CD4-positive, alpha-beta T cell (primary cell): Measurements from ENCODE around the gene EPHX1. TPM values are rescaled to one million over a fixed set of nuclear protein-coding genes. Genes with fewer than 3 reads are reported as not detected.
A peak's percentile ranks its signal among the peaks of the same experiment; 100 is the strongest.
"Not testable (repeated sequence)": the region's sequence is repeated elsewhere in the genome, so short reads cannot be mapped to it uniquely, and the experiment has no call there.

ENCODE experiments used
- ATAC-seq: fragments of 200-7000 bp; cut with Tn5 transposase; one replicate; pipeline ENCODE4 v1.10.0; 2022; ENCODE audit warnings: mild to moderate bottlenecking; ENCODE audit not compliant: poor library complexity
- CTCF ChIA-PET: fragments of 350-600 bp; sonication (Branson Sonifier 250); formaldehyde crosslinking; loops from one replicate; lab custom pipeline; 2021; ENCODE audit warnings: antibody characterized with exemption, inconsistent platforms; lab: Charles Lee
- POLR2A ChIA-PET: fragments of 350-600 bp; sonication (Branson Sonifier 250); formaldehyde crosslinking; loops from one replicate; lab custom pipeline; 2021; ENCODE audit warnings: antibody characterized with exemption, inconsistent platforms; lab: Charles Lee
- DNase-seq, 14 experiments: peaks; one replicate each; pipeline ENCODE4 v3.0.0-alpha.2; 2013 to 2020; ENCODE audit warnings: mixed read lengths in 2 of 14
- H3K27ac ChIP-seq, 2 donors: one replicate each; pipeline versions ENCODE4 v1.5.1 to v1.7.0; 2013; ENCODE audit warnings: low read length in 2 of 2, low read depth in 1 of 2, mild to moderate bottlenecking in 1 of 2
- H3K27me3 ChIP-seq, 2 experiments: 1 replicate in 1 of 2; 2 replicates in 1 of 2; pipeline versions ENCODE4 v1.6.1 to v1.7.0; 2013; ENCODE audit warnings: low read length in 2 of 2, control low read depth in 1 of 2, mild to moderate bottlenecking in 1 of 2, moderate library complexity in 1 of 2; ENCODE audit not compliant: insufficient read depth in 2 of 2, control insufficient read depth in 1 of 2
- H3K36me3 ChIP-seq: one replicate; pipeline ENCODE4 v1.6.1; 2013; ENCODE audit warnings: low read length, control low read depth; ENCODE audit not compliant: insufficient read depth
- H3K4me1 ChIP-seq: one replicate; pipeline ENCODE4 v1.6.1; 2013; ENCODE audit warnings: low read length, control low read depth; ENCODE audit not compliant: insufficient read depth
- H3K4me3 ChIP-seq: one replicate; pipeline ENCODE4 v1.5.1; 2013; ENCODE audit warnings: mild to moderate bottlenecking, low read length, moderate library complexity
- H3K9me3 ChIP-seq, 2 experiments: 1 replicate in 1 of 2; 2 replicates in 1 of 2; pipeline versions ENCODE4 v1.6.1 to v1.7.0; 2013; ENCODE audit warnings: low read length in 2 of 2, mild to moderate bottlenecking in 2 of 2, control low read depth in 1 of 2, moderate library complexity in 1 of 2; ENCODE audit not compliant: control insufficient read depth in 1 of 2, insufficient read depth in 1 of 2
- H3K27ac Mint-ChIP-seq: one replicate; pipeline ENCODE4 v1.8.0; 2020; ENCODE audit warnings: mixed read lengths
- H3K27me3 Mint-ChIP-seq: one replicate; pipeline ENCODE4 v1.8.0; 2021; ENCODE audit warnings: mixed read lengths
- H3K36me3 Mint-ChIP-seq: one replicate; pipeline ENCODE4 v1.8.0; 2021; ENCODE audit warnings: low read depth, mixed read lengths
- H3K4me1 Mint-ChIP-seq: one replicate; pipeline ENCODE4 v1.8.0; 2021; ENCODE audit warnings: low read depth, mixed read lengths
- H3K4me3 Mint-ChIP-seq: one replicate; pipeline ENCODE4 v1.8.0; 2020; ENCODE audit warnings: mild to moderate bottlenecking, mixed read lengths
- H3K9me3 Mint-ChIP-seq: one replicate; pipeline ENCODE4 v1.8.0; 2020; ENCODE audit warnings: mixed read lengths
- intact Hi-C, 2 experiments: fragments of 100-400 bp; cut with DNase I in 1 of 2; cut with micrococcal nuclease in 1 of 2; formaldehyde crosslinking; loops; one replicate each; pipeline versions ENCODE4 v1.15.1 to v1.9.0; 2023 to 2025; cut with DNase I, micrococcal nuclease
- total RNA-seq, 174 experiments: library from RNA in 2 of 174; stranded (reverse) in 2 of 174; gene quantifications; one replicate each; pipeline ENCODE4 v1.2.3 and lab custom pipeline; 2021 to 2026
- TF ChIP-seq, protein P1 (sequence below): fragments of 200-600 bp; IDR thresholded peaks from one replicate; pipeline ENCODE4 v1.8.0; 2022; ENCODE audit warnings: antibody characterized with exemption, mild to moderate bottlenecking

The EPHX1 gene
- total RNA-seq, 2 experiments from 2014 or later = 0.34 to 0.47 TPM

DNA sequence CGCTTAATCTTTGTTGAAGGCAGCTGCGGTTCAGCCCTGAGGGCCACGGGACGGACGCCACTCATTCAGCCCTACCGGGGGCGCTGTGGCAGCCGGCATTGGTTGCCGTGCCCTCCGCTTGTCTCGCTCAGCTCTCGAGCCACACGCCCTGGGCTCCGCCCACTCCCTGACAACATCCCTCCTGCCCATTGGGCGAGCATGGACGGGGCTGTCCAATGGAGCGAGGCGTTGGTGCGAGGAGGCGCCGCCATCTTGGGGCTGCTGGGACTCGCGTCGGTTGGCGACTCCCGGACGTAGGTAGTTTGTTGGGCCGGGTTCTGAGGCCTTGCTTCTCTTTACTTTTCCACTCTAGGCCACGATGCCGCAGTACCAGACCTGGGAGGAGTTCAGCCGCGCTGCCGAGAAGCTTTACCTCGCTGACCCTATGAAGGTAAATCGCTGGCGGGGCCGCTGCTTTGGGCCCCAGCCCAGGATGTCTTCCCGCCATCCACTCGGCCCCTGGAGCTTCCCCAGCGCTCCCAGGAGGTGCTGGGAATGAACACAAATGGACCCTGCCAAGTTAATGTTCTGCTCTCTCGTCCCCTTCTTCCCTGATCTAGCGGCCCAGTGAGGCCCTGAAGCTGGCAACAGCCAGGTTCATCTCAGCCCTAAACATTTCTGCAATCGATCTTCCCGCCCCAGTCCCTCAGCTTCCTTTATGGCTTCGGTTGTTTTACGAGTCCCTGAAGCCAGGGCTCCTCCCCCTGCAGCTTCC lies 32.2 kb upstream of the EPHX1 start, which contains the start of gene SRP9:
SRP9 (plus strand) TSS at position 244 of the 754 bp plus-strand sequence; CDS start at position 359, 115 bp downstream.
- Mint-ChIP-seq H3K36me3 (peaks cover 21% of the 10 kb centered on the region), H3K4me1 (peaks cover 15% of the 10 kb centered on the region), H3K27ac (no peak within 1 kb of the TSS), H3K27me3 (no peaks in the 10 kb centered on the region), H3K9me3 (no peaks in the 10 kb centered on the region), H3K4me3 (no peak within 1 kb of the TSS)
- Histone ChIP-seq H3K9me3 (no peaks in the 10 kb centered on the region), H3K27ac (peak within 1 kb of the TSS; percentile 95 to 97), H3K4me1 (peaks cover 42% of the 10 kb centered on the region), H3K36me3 (peaks cover 16% of the 10 kb centered on the region), H3K4me3 (peak within 1 kb of the TSS; percentile 68), H3K27me3 (no peaks in the 10 kb centered on the region)
- intact Hi-C loops = loop anchor here (1.0 to 10.0 kb wide), 12 partner anchors 90 to 350 kb away; partner anchors contain the start of genes H3-3A (in 1 of the 2), LBR (in 1 of the 2), PYCR2 (in 1 of the 2) and SDE2 (in 1 of the 2)
- peak; percentile 98 to 100 (median 99) for DNase-seq
- CTCF ChIA-PET = interaction anchor here (0.6 to 2.4 kb wide), 29 partner anchors 9 to 350 kb away, joined by 3 to 20 read pairs (median 5); partner anchors contain the start of genes EPHX1, LBR, PYCR2 and SDE2
- POLR2A ChIA-PET = interaction anchor here (0.5 to 4.4 kb wide), 76 partner anchors 8 to 1932 kb away, joined by 3 to 98 read pairs (median 5); partner anchors contain the start of genes COQ8A, ENAH, EPHX1 and H3-3A
- TF ChIP-seq, protein P1, sequence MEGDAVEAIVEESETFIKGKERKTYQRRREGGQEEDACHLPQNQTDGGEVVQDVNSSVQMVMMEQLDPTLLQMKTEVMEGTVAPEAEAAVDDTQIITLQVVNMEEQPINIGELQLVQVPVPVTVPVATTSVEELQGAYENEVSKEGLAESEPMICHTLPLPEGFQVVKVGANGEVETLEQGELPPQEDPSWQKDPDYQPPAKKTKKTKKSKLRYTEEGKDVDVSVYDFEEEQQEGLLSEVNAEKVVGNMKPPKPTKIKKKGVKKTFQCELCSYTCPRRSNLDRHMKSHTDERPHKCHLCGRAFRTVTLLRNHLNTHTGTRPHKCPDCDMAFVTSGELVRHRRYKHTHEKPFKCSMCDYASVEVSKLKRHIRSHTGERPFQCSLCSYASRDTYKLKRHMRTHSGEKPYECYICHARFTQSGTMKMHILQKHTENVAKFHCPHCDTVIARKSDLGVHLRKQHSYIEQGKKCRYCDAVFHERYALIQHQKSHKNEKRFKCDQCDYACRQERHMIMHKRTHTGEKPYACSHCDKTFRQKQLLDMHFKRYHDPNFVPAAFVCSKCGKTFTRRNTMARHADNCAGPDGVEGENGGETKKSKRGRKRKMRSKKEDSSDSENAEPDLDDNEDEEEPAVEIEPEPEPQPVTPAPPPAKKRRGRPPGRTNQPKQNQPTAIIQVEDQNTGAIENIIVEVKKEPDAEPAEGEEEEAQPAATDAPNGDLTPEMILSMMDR = peak; percentile 86
- ATAC-seq = peak; percentile 90

DNA sequence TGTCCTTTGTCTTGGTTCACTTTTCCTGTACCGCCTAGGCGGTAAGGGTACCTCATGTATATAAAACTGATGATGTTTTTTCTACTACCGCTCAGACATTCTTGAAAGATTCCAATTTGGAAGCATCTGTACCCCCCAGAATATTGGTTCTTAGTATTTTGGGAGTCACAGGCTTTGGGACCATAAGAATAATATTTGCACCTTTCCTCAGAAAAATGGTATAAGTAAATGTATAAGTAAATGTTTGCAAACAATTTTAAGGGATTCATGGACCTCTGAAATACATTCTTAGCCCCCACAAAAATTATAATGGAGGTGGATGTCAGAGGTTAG lies 31.6 kb upstream of the EPHX1 start:
- Histone ChIP-seq H3K4me3 (peak overlapping the region; percentile 68), H3K27ac (peak overlapping the region; percentile 95 to 97)
- H3K27ac Mint-ChIP-seq = no peak overlapping the region

DNA sequence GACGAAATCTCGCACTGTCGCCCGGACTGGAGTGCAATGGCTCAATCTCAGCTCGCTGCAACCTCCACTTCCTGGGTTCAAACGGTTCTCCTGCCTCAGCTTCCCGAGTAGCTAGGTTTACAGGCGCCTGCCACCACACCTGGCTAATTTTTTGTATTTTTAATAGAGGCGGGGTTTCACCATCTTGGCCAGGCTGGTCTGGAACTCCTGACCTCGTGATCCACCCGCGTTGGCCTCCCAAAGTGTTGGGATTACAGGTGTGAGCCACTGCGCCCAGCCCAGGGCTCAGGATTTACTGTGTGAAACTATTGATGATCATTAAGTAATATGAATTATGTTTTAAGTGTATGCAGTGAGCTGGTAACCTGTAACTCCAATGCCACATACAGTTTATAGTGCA lies 30.8 kb upstream of the EPHX1 start:
- POLR2A ChIA-PET = interaction anchor here (0.7 to 4.4 kb wide), 15 partner anchors 9 to 629 kb away, joined by 3 to 98 read pairs (median 16); partner anchors contain the start of genes EPHX1, PARP1, PYCR2 and TMEM63A
- H3K9me3 Mint-ChIP-seq, H3K27me3 ChIP-seq, H3K9me3 ChIP-seq, H3K27me3 Mint-ChIP-seq, H3K27ac Mint-ChIP-seq, ATAC-seq, H3K4me3 Mint-ChIP-seq: not testable (repeated sequence)
- Histone ChIP-seq H3K4me1 (peaks cover 43% of the 10 kb centered on the region), H3K36me3 (peaks cover 28% of the 10 kb centered on the region), H3K4me3 (peak overlapping the region; percentile 68), H3K27ac (peak overlapping the region; percentile 95 to 97)
- H3K36me3 Mint-ChIP-seq = peaks cover 35% of the 10 kb centered on the region
- intact Hi-C loops = loop anchor here (5.0 to 10.0 kb wide), 9 partner anchors 88 to 352 kb away; partner anchors contain the start of genes H3-3A (in 1 of the 2), LBR (in 1 of the 2) and SDE2 (in 1 of the 2)
- CTCF ChIA-PET = interaction anchor here (2.1 to 2.4 kb wide), 2 partner anchors 8 to 145 kb away, joined by 9 to 19 read pairs; partner anchors contain the start of gene PYCR2
- H3K4me1 Mint-ChIP-seq = peaks cover 27% of the 10 kb centered on the region
- DNase-seq = peak in 2 of 14 experiments; percentile 13 to 19

More for the DNA sequence above, 31.6 kb upstream of the EPHX1 start:
- ChIA-PET POLR2A (interaction anchor here (0.7 to 4.4 kb wide), 56 partner anchors 8 to 1161 kb away, joined by 3 to 98 read pairs (median 6); partner anchors contain the start of genes COQ8A, ENAH, EPHX1 and H3-3A), CTCF (interaction anchor here (1.1 to 2.4 kb wide), 15 partner anchors 9 to 350 kb away, joined by 3 to 20 read pairs (median 5); partner anchors contain the start of genes EPHX1, LBR, PYCR2 and SDE2)
- H3K4me1 ChIP-seq = peaks cover 43% of the 10 kb centered on the region
- H3K27me3 Mint-ChIP-seq = no peaks in the 10 kb centered on the region
- no peaks in the 10 kb centered on the region for H3K9me3 Mint-ChIP-seq
- ATAC-seq = no peak
- H3K4me1 Mint-ChIP-seq = peaks cover 19% of the 10 kb centered on the region
- TF ChIP-seq, protein P1 = no peak
- no peak for DNase-seq
- no peaks in the 10 kb centered on the region for H3K27me3 ChIP-seq
- no peak overlapping the region for H3K4me3 Mint-ChIP-seq
- H3K36me3 ChIP-seq = peaks cover 20% of the 10 kb centered on the region
- H3K9me3 ChIP-seq = no peaks in the 10 kb centered on the region
- intact Hi-C loops = loop anchor here (5.0 to 10.0 kb wide), 9 partner anchors 89 to 351 kb away; partner anchors contain the start of genes H3-3A (in 1 of the 2), LBR (in 1 of the 2) and SDE2 (in 1 of the 2)
- H3K36me3 Mint-ChIP-seq = peaks cover 26% of the 10 kb centered on the region
